Measurements from ENCODE around the gene IGLL5.

GRCh38 chr22:22923379-22923778 lies 35.8 kb downstream of the IGLL5 start:
- TF ChIP-seq EZH2 (IDR thresholded peaks at IDR 0.05; ENCODE audit: insufficient read depth, poor library complexity, severe bottlenecking) = no peak
- no peak for TF ChIP-seq EZH2phosphoT487 (IDR thresholded peaks at IDR 0.05; ENCODE audit: insufficient read depth, low read depth)
